ENCODE data around the gene SLC7A5. TPM values are rescaled to one million over a fixed set of nuclear protein-coding genes. Genes with fewer than 3 reads are reported as not detected.

The SLC7A5 gene
- total and polyA plus RNA-seq, 2 of the 13 experiments (the other 11 are each of a cell fraction or from before 2014, with no cell fraction given): 79.6 to 155 TPM

- TF ChIP-seq FOXO1 (CRISPR knock-in tag; IDR thresholded peaks at IDR 0.05): peak; percentile 24; the same call in 1 of the 2 replicates
- TF ChIP-seq MLXIP (CRISPR knock-in tag; IDR thresholded peaks at IDR 0.05; ENCODE audit: borderline replicate concordance): no peak
- 0 out of 2 replicates have a peak, but pooled peaks have one; percentile 44 for TF ChIP-seq ZNF34 (CRISPR knock-in tag; IDR thresholded peaks at IDR 0.05; ENCODE audit: borderline replicate concordance)
- TF ChIP-seq SOX5 (CRISPR knock-in tag; IDR thresholded peaks at IDR 0.05; ENCODE audit: borderline replicate concordance): peak; percentile 20; the same call in 1 of the 2 replicates
- no peak for TF ChIP-seq MBNL3 (CRISPR knock-in tag; conservative IDR thresholded peaks at IDR 0.05)
- TF ChIP-seq PAXIP1 (CRISPR knock-in tag; conservative IDR thresholded peaks at IDR 0.05): peak; percentile 74
- TF ChIP-seq ZNF317 (CRISPR knock-in tag; IDR thresholded peaks at IDR 0.05): no peak
- TF ChIP-seq GATAD2A (CRISPR knock-in tag; IDR thresholded peaks at IDR 0.05): peak; percentile 90
- peak; percentile 58 for TF ChIP-seq POLR2G (IDR thresholded peaks at IDR 0.05; ENCODE audit: low read depth, low read length)
- TF ChIP-seq ZNF768 (CRISPR knock-in tag; IDR thresholded peaks at IDR 0.05): no peak
- peak; percentile 76 for TF ChIP-seq SAP130 (CRISPR knock-in tag; IDR thresholded peaks at IDR 0.05; ENCODE audit: low read depth)
- TF ChIP-seq ERF (CRISPR knock-in tag; IDR thresholded peaks at IDR 0.05): peak; percentile 43; the same call in 1 of the 2 replicates
- TF ChIP-seq TMF1 (CRISPR knock-in tag; IDR thresholded peaks at IDR 0.05; ENCODE audit: low read depth): no peak
- no peak for TF ChIP-seq ZNF646 (CRISPR knock-in tag; IDR thresholded peaks at IDR 0.05)
- TF ChIP-seq ZNF790 (CRISPR knock-in tag; IDR thresholded peaks at IDR 0.05; ENCODE audit: borderline replicate concordance): no peak
- no peak; the same call in 1 of the 2 replicates for TF ChIP-seq MYC (CRISPR knock-in tag; IDR thresholded peaks at IDR 0.05; ENCODE audit: borderline replicate concordance)
- no peak for TF ChIP-seq ZNF10 (CRISPR knock-in tag; IDR thresholded peaks at IDR 0.05; ENCODE audit: borderline replicate concordance, low read depth)
These were observed 60.0 kb downstream of the SLC7A5 start (continued) for GRCh38 chr16:87809150-87809902.
